HG03565 (cell line): ENCODE measurements around the gene HNRNPF.

Source experiments
- ATAC-seq: cut with Tn5 transposase; IDR thresholded peaks from one replicate; pipeline ENCODE4 v1.9.1; 2021; ENCODE audit warnings: mild to moderate bottlenecking, moderate library complexity; ENCODE audit not compliant: unreplicated experiment

The HNRNPF gene

GRCh38 chr10:43377424-43377883 lies 31.5 kb downstream of the HNRNPF start:
- no peak for ATAC-seq

- ATAC-seq = no peak
Observed at GRCh38 chr10:43376828-43377423, 32.1 kb downstream of the HNRNPF start.

GRCh38 chr10:43376046-43376635 lies 32.8 kb downstream of the HNRNPF start:
- ATAC-seq = no peak

GRCh38 chr10:43375401-43376020 lies 33.5 kb downstream of the HNRNPF start:
- no peak for ATAC-seq

GRCh38 chr10:43374194-43374593 lies 34.8 kb downstream of the HNRNPF start:
- ATAC-seq = no peak

- ATAC-seq = no peak
Observed at GRCh38 chr10:43373461-43373860, 35.5 kb downstream of the HNRNPF start.

GRCh38 chr10:43372765-43373361 lies 36.1 kb downstream of the HNRNPF start:
- no peak for ATAC-seq

- no peak for ATAC-seq
Observed at GRCh38 chr10:43371418-43371817, 37.6 kb downstream of the HNRNPF start, which contains the start of gene FXYD4. Gene FXYD4, plus strand, starts transcription at chr10:43371636. Its CDS starts 2,111 bp downstream, at chr10:43373747.

GRCh38 chr10:43370671-43371215 lies 38.2 kb downstream of the HNRNPF start:
- ATAC-seq = no peak

- ATAC-seq = no peak
Observed at GRCh38 chr10:43369921-43370320, 39.1 kb downstream of the HNRNPF start.

- no peak for ATAC-seq
Observed at GRCh38 chr10:43365001-43365400, 44.0 kb downstream of the HNRNPF start.

GRCh38 chr10:43362191-43362839 lies 46.7 kb downstream of the HNRNPF start:
- ATAC-seq = peak; percentile 97

GRCh38 chr10:43361547-43362190 lies 47.3 kb downstream of the HNRNPF start:
- ATAC-seq = no peak

- ATAC-seq = no peak
Observed at GRCh38 chr10:43360086-43360485, 48.9 kb downstream of the HNRNPF start.

- no peak for ATAC-seq
Observed at GRCh38 chr10:43355749-43356371, 53.1 kb downstream of the HNRNPF start.

- no peak for ATAC-seq
Observed at GRCh38 chr10:43354879-43355380, 54.1 kb downstream of the HNRNPF start.

- ATAC-seq = no peak
Observed at GRCh38 chr10:43354330-43354635, 54.7 kb downstream of the HNRNPF start.

GRCh38 chr10:43353495-43354329 lies 55.3 kb downstream of the HNRNPF start:
- no peak for ATAC-seq

- no peak for ATAC-seq
Observed at GRCh38 chr10:43352951-43353350, 56.0 kb downstream of the HNRNPF start.
